ACC112 (cell line): ENCODE measurements around the gene MSN.
A peak's percentile ranks its signal among the peaks of the same experiment; 100 is the strongest.
"Not testable (repeated sequence)": the region's sequence is repeated elsewhere in the genome, so short reads cannot be mapped to it uniquely, and the experiment has no call there.

ENCODE experiments used
- H2AFZ ChIP-seq: fragments of 200-600 bp; sonication (generic); one replicate; pipeline ENCODE4 v1.6.0; 2017; ENCODE audit warnings: antibody characterized with exemption, low read length; ENCODE audit not compliant: unreplicated experiment
- H3K27ac ChIP-seq: fragments of 200-600 bp; sonication (generic); 2 replicates; pipeline ENCODE4 v1.5.1; 2014; ENCODE audit warnings: low read depth, mild to moderate bottlenecking, antibody characterized with exemption, low read length, moderate library complexity
- H3K27me3 ChIP-seq: fragments of 200-600 bp; sonication (generic); 2 replicates; pipeline ENCODE4 v1.6.1; 2014; ENCODE audit warnings: mild to moderate bottlenecking, antibody characterized with exemption, low read length, moderate library complexity, mixed read lengths; ENCODE audit not compliant: insufficient read depth
- H3K36me3 ChIP-seq: fragments of 200-600 bp; sonication (generic); 2 replicates; pipeline ENCODE4 v1.6.1; 2016; ENCODE audit warnings: mild to moderate bottlenecking, antibody characterized with exemption, low read length, moderate library complexity, mixed read lengths; ENCODE audit not compliant: insufficient read depth
- H3K4me1 ChIP-seq: fragments of 200-600 bp; sonication (generic); one replicate; pipeline ENCODE4 v1.6.1; 2016; ENCODE audit warnings: low read length, mixed read lengths; ENCODE audit not compliant: insufficient read depth, unreplicated experiment, control insufficient read depth
- H3K4me3 ChIP-seq: fragments of 200-600 bp; sonication (generic); 2 replicates; pipeline ENCODE4 v1.5.1; 2014; ENCODE audit warnings: mild to moderate bottlenecking, low read depth, low read length
- H3K79me2 ChIP-seq: fragments of 200-600 bp; sonication (generic); one replicate; pipeline ENCODE4 v1.6.0; 2016; ENCODE audit warnings: low read length; ENCODE audit not compliant: control insufficient read depth, unreplicated experiment, insufficient read depth

MSN gene

GRCh38 chrX:65667503-65668376 lies at the start of gene MSN:
TSS of gene MSN (plus strand) at chrX:65667654. CDS start at chrX:65667842, 188 bp downstream.
- H3K79me2 ChIP-seq = peaks cover 51% of the 10 kb centered on the region
- H3K27me3 ChIP-seq = no peaks in the 10 kb centered on the region
- H3K4me3 ChIP-seq = peak within 1 kb of the TSS; percentile 91
- H3K4me1 ChIP-seq = peaks cover 26% of the 10 kb centered on the region
- H2AFZ ChIP-seq = no peak within 1 kb of the TSS
- H3K27ac ChIP-seq = peak within 1 kb of the TSS; percentile 84
- 0 out of 2 replicates have a peak, but pooled peaks cover 4% of the 10 kb centered on the region for H3K36me3 ChIP-seq

GRCh38 chrX:65620096-65620705 lies 47.3 kb upstream of the MSN start:
- not testable (repeated sequence) for H3K4me1 ChIP-seq, H2AFZ ChIP-seq, H3K27ac ChIP-seq, H3K36me3 ChIP-seq, H3K79me2 ChIP-seq, H3K4me3 ChIP-seq, H3K27me3 ChIP-seq

- Histone ChIP-seq H3K79me2 (no peaks in the 10 kb centered on the region), H3K4me3 (no peak overlapping the region), H3K36me3 (no peaks in the 10 kb centered on the region), H3K27me3 (no peaks in the 10 kb centered on the region), H2AFZ (no peak overlapping the region), H3K27ac (no peak overlapping the region), H3K4me1 (peaks cover 8% of the 10 kb centered on the region)
Observed at GRCh38 chrX:65630771-65631170, 36.7 kb upstream of the MSN start.

- Histone ChIP-seq H3K27ac (no peak overlapping the region), H3K4me3 (no peak overlapping the region), H3K36me3 (no peaks in the 10 kb centered on the region), H3K27me3 (no peaks in the 10 kb centered on the region), H2AFZ (no peak overlapping the region), H3K79me2 (no peaks in the 10 kb centered on the region), H3K4me1 (peaks cover 12% of the 10 kb centered on the region)
Observed at GRCh38 chrX:65633826-65634225, 33.6 kb upstream of the MSN start.

- H3K79me2 ChIP-seq = no peaks in the 10 kb centered on the region
- H3K27ac ChIP-seq = no peak overlapping the region
- H3K36me3 ChIP-seq = no peaks in the 10 kb centered on the region
- peaks cover 12% of the 10 kb centered on the region for H3K4me1 ChIP-seq
- H3K4me3 ChIP-seq = no peak overlapping the region
- H2AFZ ChIP-seq = no peak overlapping the region
- no peaks in the 10 kb centered on the region for H3K27me3 ChIP-seq
Observed at GRCh38 chrX:65634732-65635131, 32.7 kb upstream of the MSN start.

- Histone ChIP-seq H2AFZ (peak overlapping the region; percentile 38), H3K27ac (peak overlapping the region; percentile 32; the same call in 1 of the 2 replicates)
Observed at GRCh38 chrX:65635378-65635777, 32.1 kb upstream of the MSN start.

GRCh38 chrX:65635822-65636221 lies 31.6 kb upstream of the MSN start:
- no peaks in the 10 kb centered on the region for H3K79me2 ChIP-seq
- no peak overlapping the region for H2AFZ ChIP-seq
- no peaks in the 10 kb centered on the region for H3K36me3 ChIP-seq
- H3K27ac ChIP-seq = 0 out of 2 replicates have a peak overlapping the region, but pooled peaks have one; percentile 23
- no peaks in the 10 kb centered on the region for H3K27me3 ChIP-seq
- no peak overlapping the region for H3K4me3 ChIP-seq
- peaks cover 12% of the 10 kb centered on the region for H3K4me1 ChIP-seq

More at GRCh38 chrX:65635378-65635777, 32.1 kb upstream of the MSN start:
- H3K36me3 ChIP-seq = no peaks in the 10 kb centered on the region
- H3K79me2 ChIP-seq = no peaks in the 10 kb centered on the region
- no peaks in the 10 kb centered on the region for H3K27me3 ChIP-seq
- H3K4me3 ChIP-seq = no peak overlapping the region
- H3K4me1 ChIP-seq = peaks cover 12% of the 10 kb centered on the region

GRCh38 chrX:65636261-65636660 lies 31.2 kb upstream of the MSN start:
- not testable (repeated sequence) for H3K36me3 ChIP-seq, H3K27me3 ChIP-seq, H3K27ac ChIP-seq, H3K79me2 ChIP-seq, H2AFZ ChIP-seq, H3K4me3 ChIP-seq
- peaks cover 12% of the 10 kb centered on the region for H3K4me1 ChIP-seq

- H2AFZ ChIP-seq = no peak overlapping the region
- H3K4me3 ChIP-seq = no peak overlapping the region
- no peaks in the 10 kb centered on the region for H3K27me3 ChIP-seq
- H3K27ac ChIP-seq = no peak overlapping the region
- H3K4me1 ChIP-seq = peaks cover 12% of the 10 kb centered on the region
- no peaks in the 10 kb centered on the region for H3K79me2 ChIP-seq
- H3K36me3 ChIP-seq = no peaks in the 10 kb centered on the region
Observed at GRCh38 chrX:65637335-65637734, 30.1 kb upstream of the MSN start.

- no peak overlapping the region for H2AFZ ChIP-seq
- peaks cover 25% of the 10 kb centered on the region for H3K4me1 ChIP-seq
- H3K79me2 ChIP-seq = no peaks in the 10 kb centered on the region
- H3K27me3 ChIP-seq = no peaks in the 10 kb centered on the region
- H3K36me3 ChIP-seq = no peaks in the 10 kb centered on the region
- no peak overlapping the region for H3K4me3 ChIP-seq
- peak overlapping the region; percentile 20; the same call in 1 of the 2 replicates for H3K27ac ChIP-seq
Observed at GRCh38 chrX:65642914-65643491, 24.5 kb upstream of the MSN start.
